ENCODE measurements around the gene SENP8.

GRCh38 chr15:72163719-72164118, 45.5 kb downstream of the SENP8 start:
- TF ChIP-seq CTCF (IDR thresholded peaks at IDR 0.05; ENCODE audit: low read depth, low read length, missing input control), result no peak
- TF ChIP-seq REST (IDR thresholded peaks at IDR 0.05), result no peak
